Activated T-helper 1 cell treated with anti-CD3 and anti-CD28 coated beads, Interleukin-12 subunit alpha, Interleukin-12 subunit beta, Interleukin-2, Interleukin-4 antibody, amounts not matched to agents 30 ng/mL and 10 ng/mL and 1 ng/mL, durations not matched to agents 14 hours and 24 hours and 36 hours (primary cell): ENCODE measurements around the gene COL16A1. TPM values are rescaled to one million over a fixed set of nuclear protein-coding genes. Genes with fewer than 3 reads are reported as not detected.

Experiments used
- DNase-seq: peaks from one replicate; pipeline ENCODE4 v3.0.0; 2021; ENCODE audit warnings: low spot score
- H3K27ac Mint-ChIP-seq: one replicate; pipeline ENCODE4 v1.8.0; 2021; ENCODE audit warnings: mild to moderate bottlenecking, mixed read lengths
- H3K27me3 Mint-ChIP-seq: one replicate; pipeline ENCODE4 v1.8.0; 2022; ENCODE audit warnings: mild to moderate bottlenecking, moderate library complexity, mixed read lengths; ENCODE audit not compliant: insufficient read depth
- H3K36me3 Mint-ChIP-seq: one replicate; pipeline ENCODE4 v1.8.0; 2021; ENCODE audit warnings: low read depth, mixed read lengths
- H3K4me1 Mint-ChIP-seq: one replicate; pipeline ENCODE4 v1.8.0; 2021; ENCODE audit warnings: low read depth, mixed read lengths
- H3K4me3 Mint-ChIP-seq: one replicate; pipeline ENCODE4 v1.8.0; 2021; ENCODE audit warnings: mild to moderate bottlenecking, moderate library complexity, mixed read lengths
- H3K9me3 Mint-ChIP-seq: one replicate; pipeline ENCODE4 v1.8.0; 2021; ENCODE audit warnings: mixed read lengths
- intact Hi-C: fragments of 100-400 bp; cut with micrococcal nuclease; formaldehyde crosslinking; loops from one replicate; pipeline ENCODE4 v1.15.1; 2024
- total RNA-seq: library from RNA; stranded (reverse); gene quantifications from 2 replicates; pipeline ENCODE4 v1.2.3, GENCODE V29; 2022

Gene COL16A1
- total RNA-seq, 1 donor from 2014 or later: not detected

- H3K4me1 Mint-ChIP-seq: peaks cover 21% of the 10 kb centered on the region
- no peak for DNase-seq
- no peaks in the 10 kb centered on the region for H3K36me3 Mint-ChIP-seq
- no peak overlapping the region for H3K4me3 Mint-ChIP-seq
- intact Hi-C loops: no loop called here
- H3K9me3 Mint-ChIP-seq: no peaks in the 10 kb centered on the region
- no peaks in the 10 kb centered on the region for H3K27me3 Mint-ChIP-seq
- H3K27ac Mint-ChIP-seq: no peak overlapping the region
Observed at GRCh38 chr1:31696242-31696641, 7.6 kb downstream of the COL16A1 start.

GRCh38 chr1:31695327-31695726 is 8.5 kb downstream of the COL16A1 start:
- peaks cover 13% of the 10 kb centered on the region for H3K4me1 Mint-ChIP-seq
- intact Hi-C loops: no loop called here
- DNase-seq: no peak
- no peaks in the 10 kb centered on the region for H3K36me3 Mint-ChIP-seq
- H3K27ac Mint-ChIP-seq: no peak overlapping the region
- no peaks in the 10 kb centered on the region for H3K9me3 Mint-ChIP-seq
- no peak overlapping the region for H3K4me3 Mint-ChIP-seq
- peaks cover 3% of the 10 kb centered on the region for H3K27me3 Mint-ChIP-seq

- H3K36me3 Mint-ChIP-seq: no peaks in the 10 kb centered on the region
- H3K27me3 Mint-ChIP-seq: peaks cover 3% of the 10 kb centered on the region
- intact Hi-C loops: no loop called here
- no peak for DNase-seq
- no peak overlapping the region for H3K27ac Mint-ChIP-seq
- peaks cover 11% of the 10 kb centered on the region for H3K4me1 Mint-ChIP-seq
- no peak overlapping the region for H3K4me3 Mint-ChIP-seq
- no peaks in the 10 kb centered on the region for H3K9me3 Mint-ChIP-seq
Observed at GRCh38 chr1:31694964-31695313, 8.9 kb downstream of the COL16A1 start.

GRCh38 chr1:31694069-31694963 is 9.5 kb downstream of the COL16A1 start:
- no peaks in the 10 kb centered on the region for H3K36me3 Mint-ChIP-seq
- intact Hi-C loops: no loop called here

GRCh38 chr1:31693231-31693630 is 10.6 kb downstream of the COL16A1 start:
- H3K36me3 Mint-ChIP-seq: no peaks in the 10 kb centered on the region
- no peak overlapping the region for H3K4me3 Mint-ChIP-seq
- no peaks in the 10 kb centered on the region for H3K4me1 Mint-ChIP-seq
- no peaks in the 10 kb centered on the region for H3K9me3 Mint-ChIP-seq
- intact Hi-C loops: no loop called here
- no peak overlapping the region for H3K27ac Mint-ChIP-seq
- peaks cover 3% of the 10 kb centered on the region for H3K27me3 Mint-ChIP-seq
- DNase-seq: no peak

More at GRCh38 chr1:31694069-31694963, 9.5 kb downstream of the COL16A1 start:
- Mint-ChIP-seq H3K27ac (no peak overlapping the region), H3K4me3 (no peak overlapping the region), H3K9me3 (no peaks in the 10 kb centered on the region), H3K4me1 (peaks cover 5% of the 10 kb centered on the region), H3K27me3 (peaks cover 3% of the 10 kb centered on the region)
- DNase-seq: no peak

GRCh38 chr1:31691951-31692350 is 11.9 kb downstream of the COL16A1 start:
- Mint-ChIP-seq H3K27ac (no peak overlapping the region), H3K36me3 (no peaks in the 10 kb centered on the region), H3K4me3 (no peak overlapping the region), H3K4me1 (no peaks in the 10 kb centered on the region), H3K9me3 (no peaks in the 10 kb centered on the region), H3K27me3 (peaks cover 6% of the 10 kb centered on the region)
- no peak for DNase-seq
- intact Hi-C loops: no loop called here

- no peaks in the 10 kb centered on the region for H3K36me3 Mint-ChIP-seq
- intact Hi-C loops: no loop called here
- peaks cover 8% of the 10 kb centered on the region for H3K27me3 Mint-ChIP-seq
- no peak overlapping the region for H3K4me3 Mint-ChIP-seq
- H3K4me1 Mint-ChIP-seq: no peaks in the 10 kb centered on the region
- no peaks in the 10 kb centered on the region for H3K9me3 Mint-ChIP-seq
- H3K27ac Mint-ChIP-seq: no peak overlapping the region
- no peak for DNase-seq
Observed at GRCh38 chr1:31691446-31691845, 12.4 kb downstream of the COL16A1 start.

GRCh38 chr1:31690921-31691320 is 12.9 kb downstream of the COL16A1 start:
- H3K27ac Mint-ChIP-seq: no peak overlapping the region
- intact Hi-C loops: no loop called here
- peaks cover 11% of the 10 kb centered on the region for H3K27me3 Mint-ChIP-seq
- no peak for DNase-seq
- H3K4me3 Mint-ChIP-seq: no peak overlapping the region
- H3K4me1 Mint-ChIP-seq: no peaks in the 10 kb centered on the region
- H3K9me3 Mint-ChIP-seq: no peaks in the 10 kb centered on the region
- no peaks in the 10 kb centered on the region for H3K36me3 Mint-ChIP-seq

GRCh38 chr1:31689854-31690253 is 14.0 kb downstream of the COL16A1 start:
- Mint-ChIP-seq H3K27ac (no peak overlapping the region), H3K4me3 (no peak overlapping the region), H3K9me3 (no peaks in the 10 kb centered on the region), H3K4me1 (no peaks in the 10 kb centered on the region), H3K27me3 (peaks cover 16% of the 10 kb centered on the region), H3K36me3 (no peaks in the 10 kb centered on the region)
- intact Hi-C loops: no loop called here
- DNase-seq: no peak

GRCh38 chr1:31689379-31689778 is 14.4 kb downstream of the COL16A1 start:
- Mint-ChIP-seq H3K27me3 (peaks cover 16% of the 10 kb centered on the region), H3K9me3 (no peaks in the 10 kb centered on the region), H3K27ac (no peak overlapping the region), H3K36me3 (no peaks in the 10 kb centered on the region), H3K4me1 (no peaks in the 10 kb centered on the region), H3K4me3 (no peak overlapping the region)
- no peak for DNase-seq
- intact Hi-C loops: no loop called here

- Mint-ChIP-seq H3K36me3 (no peaks in the 10 kb centered on the region), H3K27me3 (peaks cover 16% of the 10 kb centered on the region), H3K4me3 (no peak overlapping the region), H3K9me3 (no peaks in the 10 kb centered on the region), H3K4me1 (no peaks in the 10 kb centered on the region), H3K27ac (no peak overlapping the region)
- intact Hi-C loops: no loop called here
- DNase-seq: no peak
Observed at GRCh38 chr1:31688233-31688918, 15.4 kb downstream of the COL16A1 start.

- no peaks in the 10 kb centered on the region for H3K9me3 Mint-ChIP-seq
- intact Hi-C loops: no loop called here
- no peaks in the 10 kb centered on the region for H3K36me3 Mint-ChIP-seq
- peaks cover 16% of the 10 kb centered on the region for H3K27me3 Mint-ChIP-seq
- no peak overlapping the region for H3K4me3 Mint-ChIP-seq
- no peak overlapping the region for H3K27ac Mint-ChIP-seq
- no peaks in the 10 kb centered on the region for H3K4me1 Mint-ChIP-seq
- DNase-seq: no peak
Observed at GRCh38 chr1:31687601-31688000, 16.2 kb downstream of the COL16A1 start.

- no peaks in the 10 kb centered on the region for H3K36me3 Mint-ChIP-seq
Observed at GRCh38 chr1:31685795-31686194, 18.0 kb downstream of the COL16A1 start.

More at GRCh38 chr1:31685795-31686194, 18.0 kb downstream of the COL16A1 start:
- Mint-ChIP-seq H3K27ac (no peak overlapping the region), H3K9me3 (no peaks in the 10 kb centered on the region), H3K4me1 (no peaks in the 10 kb centered on the region), H3K4me3 (no peak overlapping the region), H3K27me3 (peaks cover 16% of the 10 kb centered on the region)
- intact Hi-C loops: no loop called here
- no peak for DNase-seq
